GM19043 (cell line): ENCODE data around the gene STYXL1.

Source experiments
- ATAC-seq: cut with Tn5 transposase; IDR thresholded peaks from one replicate; pipeline ENCODE4 v1.9.1; 2021; ENCODE audit warnings: low read depth; ENCODE audit not compliant: unreplicated experiment

Gene STYXL1

GRCh38 chr7:75962607-75963380 is 85.0 kb downstream of the STYXL1 start:
- ATAC-seq, result no peak

DNA sequence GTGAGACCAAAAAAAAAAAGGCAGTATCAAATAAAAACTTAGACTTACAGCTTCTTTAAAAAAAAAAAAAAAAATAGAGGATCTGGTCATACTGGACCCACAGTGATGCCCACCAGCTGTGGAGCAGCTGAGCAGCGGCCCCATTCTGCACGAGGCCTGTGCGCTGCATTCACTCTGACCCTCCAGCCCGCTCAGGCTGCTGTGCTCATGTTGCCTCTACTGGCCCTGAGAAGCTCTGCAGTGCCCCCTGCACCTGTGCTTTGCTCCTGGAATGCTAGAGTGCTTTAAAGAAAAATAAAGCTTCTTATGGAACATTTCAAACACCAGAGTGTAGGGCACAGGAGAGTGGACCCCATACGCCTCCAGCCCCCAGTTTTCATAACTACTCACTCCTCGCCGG is 86.6 kb downstream of the STYXL1 start:
- no peak for ATAC-seq

DNA sequence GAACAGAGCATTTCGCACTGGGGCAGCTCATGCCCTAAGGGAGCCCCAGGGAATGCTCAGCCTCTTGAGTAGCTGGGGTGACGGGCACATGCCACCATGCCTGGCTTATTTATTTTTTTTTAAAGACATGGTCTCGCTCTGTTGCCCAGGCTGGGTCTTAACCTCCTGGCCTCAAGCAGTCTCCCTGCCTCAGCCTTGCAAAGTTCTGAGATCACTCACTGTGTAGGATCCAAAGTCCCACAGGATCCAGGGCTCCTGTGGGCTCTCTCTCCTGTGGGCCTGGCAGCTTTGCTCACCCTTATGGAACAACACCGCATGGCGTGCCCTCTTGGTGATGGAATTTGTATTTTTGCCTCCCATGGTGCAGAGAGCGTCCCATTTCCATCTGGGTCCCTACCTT is 87.4 kb downstream of the STYXL1 start:
- no peak for ATAC-seq

GRCh38 chr7:75958802-75959543 is 88.8 kb downstream of the STYXL1 start:
- no peak for ATAC-seq

DNA sequence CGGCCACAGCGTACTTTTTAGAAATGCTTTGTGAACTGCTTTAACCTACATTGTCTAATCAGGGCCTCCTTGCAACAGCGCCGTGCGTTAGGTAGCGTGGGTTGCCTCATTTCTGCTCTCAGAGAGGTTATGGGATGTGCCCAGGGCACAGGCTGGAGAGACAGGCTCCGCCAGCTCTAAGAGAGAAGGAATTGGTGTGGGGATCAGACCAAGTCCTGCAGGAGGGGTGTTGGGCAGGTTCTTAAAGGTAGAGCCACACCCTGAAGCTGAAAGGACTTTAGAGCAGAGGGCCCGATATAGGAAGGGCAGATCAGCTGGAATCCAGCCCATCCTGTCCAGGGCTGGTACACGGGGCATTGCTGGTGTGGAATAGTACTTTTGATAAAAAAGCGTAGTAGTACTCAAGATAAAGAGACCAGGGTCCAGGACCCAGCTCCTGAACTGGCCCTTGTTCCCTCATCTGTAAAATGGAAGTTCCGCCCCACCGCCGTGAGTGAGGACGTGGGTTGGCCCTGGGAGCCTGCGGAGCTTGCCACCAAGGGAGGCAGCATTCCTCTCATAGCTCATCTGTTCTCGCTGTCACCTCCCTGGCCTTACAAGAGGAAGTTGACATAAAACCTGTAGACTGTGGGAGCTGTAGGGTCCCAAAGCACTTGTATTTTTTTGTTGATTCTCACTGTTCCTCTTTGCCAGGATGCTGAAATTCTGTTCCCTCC is 90.6 kb downstream of the STYXL1 start:
- ATAC-seq, result no peak

GRCh38 chr7:75955331-75955955 is 92.4 kb downstream of the STYXL1 start:
- ATAC-seq, result no peak

- ATAC-seq, result no peak
Observed at GRCh38 chr7:75953931-75954330, 93.9 kb downstream of the STYXL1 start.

GRCh38 chr7:75953431-75953830 is 94.4 kb downstream of the STYXL1 start:
- no peak for ATAC-seq

GRCh38 chr7:75951506-75951905 is 96.3 kb downstream of the STYXL1 start:
- no peak for ATAC-seq

DNA sequence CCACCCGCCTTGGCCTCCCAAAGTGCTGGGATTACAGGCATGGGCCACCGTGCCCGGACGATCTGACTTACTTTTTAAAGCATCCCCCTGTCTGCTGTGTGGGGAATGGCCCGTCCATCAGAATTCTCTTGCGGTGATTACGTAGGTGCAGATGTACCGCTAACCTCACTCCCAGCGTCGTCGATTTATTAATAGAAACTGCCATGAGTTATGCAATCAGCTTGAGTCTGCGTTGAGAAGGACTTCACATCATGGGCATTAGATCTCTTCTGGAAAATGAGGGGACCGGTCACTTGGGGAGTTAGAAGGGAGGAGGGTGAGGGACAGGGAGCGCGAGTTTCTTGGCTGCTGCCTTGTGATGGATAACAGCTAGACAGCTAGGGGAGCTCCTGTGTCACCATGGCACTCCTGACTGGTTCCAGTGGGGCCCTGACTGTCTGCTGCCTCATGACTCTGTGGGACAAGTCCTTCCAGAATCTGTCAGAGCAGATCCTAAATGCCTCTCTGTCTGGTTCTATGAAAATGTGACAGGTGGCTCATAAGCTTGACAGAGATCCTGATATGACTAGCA is 97.6 kb downstream of the STYXL1 start:
- ATAC-seq, result no peak

DNA sequence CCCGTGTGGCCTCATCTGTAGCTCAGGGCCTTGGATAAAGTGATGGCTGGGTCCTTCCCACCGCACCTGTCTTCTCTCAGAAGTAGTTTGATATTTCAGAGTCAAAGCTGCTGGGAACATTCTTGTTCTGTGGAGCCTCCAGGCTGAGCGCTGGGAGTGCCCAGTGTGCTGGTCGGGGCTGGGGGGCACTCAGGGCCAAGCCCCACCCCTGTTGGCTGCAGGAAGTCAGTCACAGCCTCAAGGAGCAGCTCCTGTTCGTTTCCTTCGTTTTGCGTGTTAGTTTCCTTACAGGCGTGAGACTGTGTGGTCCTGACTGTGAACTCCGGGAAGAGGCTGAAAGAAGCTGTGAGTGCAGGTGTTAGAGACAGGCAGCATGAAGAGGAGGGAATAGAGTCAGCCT is 99.6 kb downstream of the STYXL1 start:
- no peak for ATAC-seq
